ENCODE results near the gene AP4S1.

The AP4S1 gene

DNA sequence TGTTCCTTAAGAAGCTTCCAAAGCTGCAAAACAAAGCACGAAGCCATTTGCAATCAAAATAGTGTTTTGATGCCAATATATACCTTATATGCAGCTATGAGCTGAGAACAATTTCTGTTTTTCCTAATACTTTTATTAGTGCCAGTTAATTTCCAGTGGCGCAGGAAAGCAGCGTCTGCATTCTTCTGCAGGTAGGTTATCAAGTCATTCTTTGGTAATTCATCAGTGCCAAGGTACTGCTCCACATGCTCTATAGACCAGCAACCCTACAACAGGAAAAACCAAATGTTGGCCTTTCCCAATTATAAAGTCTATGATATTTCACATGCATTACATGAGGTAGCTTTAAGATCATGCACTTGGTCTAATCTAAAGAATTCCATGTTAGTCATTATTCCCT, 88.3 kb downstream of the AP4S1 start:
- no peak overlapping the region for H3K9ac ChIP-seq (ENCODE audit: low read length)
- H3K36me3 ChIP-seq (ENCODE audit: control insufficient read depth, insufficient read depth, low read length) = peaks cover 26% of the 10 kb centered on the region
- H3K27me3 ChIP-seq (ENCODE audit: control insufficient read depth, insufficient read depth, low read length) = no peaks in the 10 kb centered on the region
- H3K4me1 ChIP-seq (ENCODE audit: control insufficient read depth, insufficient read depth, low read length) = no peaks in the 10 kb centered on the region
- H3K4me3 ChIP-seq (ENCODE audit: low read length) = no peak overlapping the region
- H3K27ac ChIP-seq (ENCODE audit: low read depth, low read length) = no peak overlapping the region

DNA sequence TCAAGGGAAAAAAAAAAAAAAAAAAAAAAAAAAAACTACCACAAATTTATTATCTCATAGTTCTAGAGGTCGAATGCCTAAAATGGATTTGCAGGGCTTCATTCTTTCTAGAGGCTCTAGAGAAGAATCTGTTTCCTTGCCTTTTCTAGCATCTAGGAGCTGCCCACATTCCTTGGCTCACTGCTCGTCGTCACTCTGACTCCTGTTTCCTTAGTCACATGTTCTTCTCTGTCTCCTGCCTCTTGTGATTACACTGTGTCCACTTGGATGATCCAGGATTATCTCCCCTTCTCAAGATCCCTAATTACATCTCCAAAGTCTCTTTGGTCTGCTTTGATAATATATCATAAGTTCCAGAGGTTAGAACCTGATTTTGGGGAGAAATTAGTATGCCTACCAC, 93.4 kb downstream of the AP4S1 start:
- Histone ChIP-seq H3K27me3 (ENCODE audit: control insufficient read depth, insufficient read depth, low read length) (no peaks in the 10 kb centered on the region), H3K9ac (ENCODE audit: low read length) (no peak overlapping the region), H3K4me3 (ENCODE audit: low read length) (no peak overlapping the region), H3K36me3 (ENCODE audit: control insufficient read depth, insufficient read depth, low read length) (peaks cover 29% of the 10 kb centered on the region), H3K4me1 (ENCODE audit: control insufficient read depth, insufficient read depth, low read length) (no peaks in the 10 kb centered on the region), H3K27ac (ENCODE audit: low read depth, low read length) (no peak overlapping the region)

DNA sequence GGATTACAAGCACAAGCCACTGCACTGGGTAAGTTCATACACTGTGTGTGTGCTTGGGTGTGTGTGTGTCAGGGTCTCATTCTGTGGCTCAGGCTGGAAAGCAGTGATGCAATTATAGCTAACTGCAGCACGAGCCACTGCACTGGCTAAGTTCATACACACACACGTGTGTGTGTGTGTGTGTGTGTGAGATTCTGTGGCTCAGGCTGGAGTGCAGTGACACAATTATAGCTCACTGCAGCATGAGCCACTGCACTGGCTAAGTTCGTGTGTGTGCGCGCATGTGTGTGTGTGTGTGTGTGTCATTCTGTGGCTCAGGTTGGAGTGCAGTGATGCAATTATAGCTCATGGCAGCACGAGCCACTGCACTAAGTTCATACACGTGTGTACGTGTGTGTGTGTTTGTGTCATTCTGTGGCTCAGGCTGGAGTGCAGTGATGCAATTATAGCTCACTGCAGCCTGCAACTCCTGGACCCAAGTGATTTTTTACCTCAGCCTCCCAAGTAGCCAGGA, 96.7 kb downstream of the AP4S1 start:
- Histone ChIP-seq H3K9ac (ENCODE audit: low read length) (no peak overlapping the region), H3K4me1 (ENCODE audit: control insufficient read depth, insufficient read depth, low read length) (no peaks in the 10 kb centered on the region), H3K36me3 (ENCODE audit: control insufficient read depth, insufficient read depth, low read length) (peaks cover 26% of the 10 kb centered on the region), H3K4me3 (ENCODE audit: low read length) (no peak overlapping the region), H3K27me3 (ENCODE audit: control insufficient read depth, insufficient read depth, low read length) (no peaks in the 10 kb centered on the region), H3K27ac (ENCODE audit: low read depth, low read length) (no peak overlapping the region)

DNA sequence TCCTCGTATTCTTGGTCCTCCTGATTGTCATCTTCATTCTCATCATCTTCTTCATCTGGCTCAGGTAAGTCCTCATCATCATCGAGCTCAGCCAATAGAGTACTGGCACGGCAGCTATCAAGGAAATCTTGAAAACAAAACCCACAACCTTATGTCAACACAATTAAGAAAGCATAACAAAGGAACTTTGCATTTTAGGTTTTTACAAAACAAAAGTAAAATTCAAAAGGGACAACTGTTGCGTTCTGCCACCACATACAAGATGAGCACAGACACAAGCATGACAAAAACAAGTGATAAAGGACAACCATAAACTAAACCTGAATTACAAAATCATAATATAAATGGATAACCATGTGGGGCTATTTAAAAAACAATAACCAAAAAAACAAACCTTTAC, 97.5 kb downstream of the AP4S1 start:
- Histone ChIP-seq H3K9ac (ENCODE audit: low read length) (no peak overlapping the region), H3K27me3 (ENCODE audit: control insufficient read depth, insufficient read depth, low read length) (no peaks in the 10 kb centered on the region), H3K4me1 (ENCODE audit: control insufficient read depth, insufficient read depth, low read length) (no peaks in the 10 kb centered on the region), H3K27ac (ENCODE audit: low read depth, low read length) (no peak overlapping the region), H3K4me3 (ENCODE audit: low read length) (no peak overlapping the region), H3K36me3 (ENCODE audit: control insufficient read depth, insufficient read depth, low read length) (peaks cover 27% of the 10 kb centered on the region)

DNA sequence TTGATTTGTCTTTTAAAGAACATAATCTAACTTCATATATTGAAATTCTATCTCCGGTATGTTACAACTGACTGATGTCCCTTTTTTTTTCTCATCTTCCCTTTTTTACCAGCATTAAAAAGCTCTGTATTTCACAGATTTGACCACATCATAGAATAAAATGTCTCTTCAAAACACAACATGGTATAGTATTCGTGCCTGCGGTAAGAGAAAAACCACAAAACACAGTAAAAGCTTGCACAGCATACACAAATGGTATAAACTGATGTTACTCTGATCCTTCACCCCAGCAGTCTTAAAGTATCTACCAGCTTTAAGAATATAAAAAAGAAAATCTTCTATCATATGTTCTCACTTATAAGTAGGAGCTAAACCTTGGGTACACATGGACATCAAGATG, 98.7 kb downstream of the AP4S1 start:
- Histone ChIP-seq H3K36me3 (ENCODE audit: control insufficient read depth, insufficient read depth, low read length) (peaks cover 33% of the 10 kb centered on the region), H3K4me3 (ENCODE audit: low read length) (no peak overlapping the region), H3K27ac (ENCODE audit: low read depth, low read length) (no peak overlapping the region), H3K4me1 (ENCODE audit: control insufficient read depth, insufficient read depth, low read length) (no peaks in the 10 kb centered on the region), H3K27me3 (ENCODE audit: control insufficient read depth, insufficient read depth, low read length) (no peaks in the 10 kb centered on the region), H3K9ac (ENCODE audit: low read length) (no peak overlapping the region)

DNA sequence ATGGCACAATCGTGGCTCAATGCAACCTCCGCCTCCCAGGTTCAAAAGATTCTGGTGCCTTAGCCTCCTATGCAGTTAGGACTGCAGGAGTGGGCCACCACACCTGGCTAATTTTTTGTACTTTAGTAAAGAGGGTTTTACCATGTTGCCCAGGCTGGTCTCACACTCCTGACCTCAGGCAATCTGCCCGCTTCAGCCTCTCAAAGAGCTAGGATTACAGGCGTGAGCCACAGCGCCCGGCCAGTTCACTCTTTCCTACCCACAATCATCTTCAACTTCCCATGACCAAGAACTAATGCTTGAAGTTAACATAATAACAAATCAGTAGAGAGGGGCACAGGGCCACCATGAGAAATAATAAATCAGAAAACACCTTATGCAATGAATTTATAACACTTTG, 99.8 kb downstream of the AP4S1 start:
- no peak overlapping the region for H3K9ac ChIP-seq (ENCODE audit: low read length)
- H3K27me3 ChIP-seq (ENCODE audit: control insufficient read depth, insufficient read depth, low read length) = no peaks in the 10 kb centered on the region
- H3K4me3 ChIP-seq (ENCODE audit: low read length) = no peak overlapping the region
- H3K27ac ChIP-seq (ENCODE audit: low read depth, low read length) = no peak overlapping the region
- H3K4me1 ChIP-seq (ENCODE audit: control insufficient read depth, insufficient read depth, low read length) = no peaks in the 10 kb centered on the region
- H3K36me3 ChIP-seq (ENCODE audit: control insufficient read depth, insufficient read depth, low read length) = peaks cover 33% of the 10 kb centered on the region

DNA sequence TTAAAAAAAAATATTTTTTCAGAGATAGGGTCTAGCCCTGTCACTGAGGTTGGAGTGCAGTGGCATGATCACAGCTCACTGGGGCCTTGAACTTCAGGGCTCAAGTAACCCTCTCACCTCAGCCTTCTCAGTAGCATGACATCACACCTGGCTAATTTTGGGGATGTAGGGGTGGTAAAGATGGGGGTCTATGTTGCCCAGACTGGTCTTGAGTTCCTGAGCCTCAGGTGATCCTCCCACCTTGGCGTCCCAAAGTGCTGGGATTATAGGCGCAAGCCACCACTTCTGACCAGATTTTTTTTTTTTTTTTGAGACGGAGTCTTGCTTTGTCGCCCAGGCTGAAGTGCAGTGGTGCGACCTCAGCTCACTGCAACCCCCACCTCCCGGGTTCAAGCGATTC, 101.2 kb downstream of the AP4S1 start:
- Histone ChIP-seq H3K27me3 (ENCODE audit: control insufficient read depth, insufficient read depth, low read length) (no peaks in the 10 kb centered on the region), H3K4me3 (ENCODE audit: low read length) (no peak overlapping the region), H3K27ac (ENCODE audit: low read depth, low read length) (no peak overlapping the region), H3K9ac (ENCODE audit: low read length) (no peak overlapping the region), H3K36me3 (ENCODE audit: control insufficient read depth, insufficient read depth, low read length) (peaks cover 27% of the 10 kb centered on the region), H3K4me1 (ENCODE audit: control insufficient read depth, insufficient read depth, low read length) (no peaks in the 10 kb centered on the region)

DNA sequence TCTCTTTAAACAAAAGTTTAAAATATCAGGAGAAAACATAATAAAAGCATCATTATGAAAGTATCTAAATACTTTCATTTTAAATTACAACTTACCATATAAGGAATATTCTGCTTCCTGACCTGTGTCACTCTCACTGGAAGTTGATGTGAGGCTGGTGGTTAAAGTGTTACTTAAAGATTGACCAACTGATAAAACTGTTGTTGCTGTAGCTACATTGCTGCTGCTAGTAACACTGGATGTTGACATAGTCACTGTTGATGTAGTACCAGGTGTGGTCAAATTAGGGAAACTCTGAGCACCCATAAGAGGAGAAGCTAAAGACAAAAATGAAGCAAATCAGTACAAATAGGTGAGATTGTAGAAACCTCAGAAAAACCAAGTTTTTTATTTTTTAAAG, 102.2 kb downstream of the AP4S1 start:
- H3K4me3 ChIP-seq (ENCODE audit: low read length) = no peak overlapping the region
- peaks cover 19% of the 10 kb centered on the region for H3K36me3 ChIP-seq (ENCODE audit: control insufficient read depth, insufficient read depth, low read length)
- no peaks in the 10 kb centered on the region for H3K27me3 ChIP-seq (ENCODE audit: control insufficient read depth, insufficient read depth, low read length)
- no peaks in the 10 kb centered on the region for H3K4me1 ChIP-seq (ENCODE audit: control insufficient read depth, insufficient read depth, low read length)
- H3K9ac ChIP-seq (ENCODE audit: low read length) = no peak overlapping the region
- H3K27ac ChIP-seq (ENCODE audit: low read depth, low read length) = no peak overlapping the region

DNA sequence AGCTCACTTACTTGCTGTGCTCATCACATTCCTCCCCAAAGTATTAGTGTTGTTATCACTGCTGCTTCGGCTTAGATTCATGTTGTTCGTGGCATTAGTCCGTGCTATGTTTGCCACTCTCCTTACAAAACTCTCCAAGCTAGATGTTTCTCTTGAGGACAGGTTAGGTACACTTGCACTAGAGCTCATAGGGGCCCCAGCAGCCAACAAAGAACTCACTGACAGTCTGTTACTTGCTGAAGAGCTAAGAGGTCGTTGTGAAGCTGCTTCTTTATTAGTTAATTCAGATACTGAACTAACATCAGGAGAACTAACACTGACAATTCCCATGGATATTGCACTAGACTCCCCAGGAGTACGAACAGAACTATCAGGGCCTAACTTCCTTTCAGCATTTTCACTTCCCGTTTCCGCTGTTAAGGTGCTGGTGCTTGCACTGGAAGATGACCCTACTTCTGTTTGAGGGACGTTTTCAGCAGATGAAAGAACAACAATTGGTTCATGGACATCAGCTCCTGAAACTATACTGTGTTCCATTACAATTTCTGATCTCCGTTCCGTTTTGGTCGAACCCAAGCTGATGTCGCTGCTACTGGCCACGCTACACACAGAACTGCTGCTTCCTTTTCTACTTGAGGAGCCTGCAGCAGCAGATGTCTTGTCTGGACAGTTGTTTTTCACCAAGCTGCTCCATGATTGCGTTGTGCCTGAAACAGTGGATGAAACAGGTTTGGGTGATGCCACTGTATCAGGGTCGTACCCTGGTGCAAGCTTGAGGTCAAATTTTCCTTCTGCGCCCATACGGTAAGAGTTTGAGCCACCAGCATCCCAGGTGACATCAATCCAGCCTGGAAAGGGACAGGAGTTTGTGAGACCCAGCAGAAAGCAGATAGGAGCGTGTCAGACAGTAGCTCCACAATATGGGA, 103.4 kb downstream of the AP4S1 start:
- Histone ChIP-seq H3K27ac (ENCODE audit: low read depth, low read length) (no peak overlapping the region), H3K4me1 (ENCODE audit: control insufficient read depth, insufficient read depth, low read length) (no peaks in the 10 kb centered on the region), H3K36me3 (ENCODE audit: control insufficient read depth, insufficient read depth, low read length) (peaks cover 16% of the 10 kb centered on the region), H3K9ac (ENCODE audit: low read length) (no peak overlapping the region), H3K27me3 (ENCODE audit: control insufficient read depth, insufficient read depth, low read length) (no peaks in the 10 kb centered on the region), H3K4me3 (ENCODE audit: low read length) (no peak overlapping the region)

DNA sequence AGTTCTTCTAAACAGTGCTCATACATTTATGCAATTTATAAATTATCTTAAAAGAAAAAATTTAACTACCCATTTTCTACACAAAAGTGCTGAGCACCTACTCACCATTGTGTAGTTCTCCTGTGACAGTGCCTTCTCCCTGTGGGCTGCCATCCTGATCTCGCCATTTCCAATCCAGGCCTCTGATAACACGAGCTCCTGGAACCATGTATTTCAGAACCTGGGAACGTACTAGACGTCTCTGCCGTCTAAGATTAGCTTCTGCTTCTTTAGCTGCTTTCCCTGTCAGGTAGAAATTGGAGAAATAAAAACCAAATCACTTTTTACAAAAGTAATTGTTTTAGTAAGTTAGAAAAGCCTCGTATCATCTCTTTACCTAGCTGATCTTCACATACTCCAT, 107.7 kb downstream of the AP4S1 start:
- Histone ChIP-seq H3K27ac (ENCODE audit: low read depth, low read length) (no peak overlapping the region), H3K4me1 (ENCODE audit: control insufficient read depth, insufficient read depth, low read length) (no peaks in the 10 kb centered on the region), H3K9ac (ENCODE audit: low read length) (no peak overlapping the region), H3K36me3 (ENCODE audit: control insufficient read depth, insufficient read depth, low read length) (peaks cover 20% of the 10 kb centered on the region), H3K4me3 (ENCODE audit: low read length) (no peak overlapping the region), H3K27me3 (ENCODE audit: control insufficient read depth, insufficient read depth, low read length) (no peaks in the 10 kb centered on the region)

DNA sequence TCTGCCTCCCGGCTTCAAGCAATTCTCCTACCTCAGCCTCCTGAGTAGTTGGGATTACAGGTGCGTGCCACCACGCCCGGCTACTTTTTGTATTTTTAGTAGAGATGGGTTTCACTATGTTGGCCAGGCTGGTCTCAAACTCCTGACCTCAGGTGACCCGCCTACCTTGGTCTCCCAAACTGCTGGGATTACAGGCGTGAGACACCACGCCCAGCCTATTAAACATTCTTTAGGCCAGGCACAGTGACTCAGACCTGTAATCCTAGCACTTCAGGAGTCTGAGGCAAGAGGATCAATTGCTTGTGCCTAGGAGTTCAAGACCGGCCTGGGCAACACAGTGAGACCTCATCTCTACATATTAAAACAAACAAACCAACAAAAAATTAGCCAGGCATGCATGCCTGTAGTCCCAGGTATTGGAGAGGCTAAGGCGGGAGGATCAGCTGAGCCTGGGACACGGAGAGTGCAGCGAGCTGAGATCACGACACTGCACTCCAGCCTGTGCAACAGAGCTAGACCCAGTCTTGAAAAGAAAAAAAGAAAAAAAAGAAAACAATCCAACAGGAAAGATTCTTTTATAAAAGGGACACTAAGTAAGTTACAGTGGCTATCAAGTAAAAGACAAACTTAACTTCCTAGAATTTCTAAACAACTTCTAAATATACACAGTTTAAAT, 111.9 kb downstream of the AP4S1 start:
- Histone ChIP-seq H3K4me1 (ENCODE audit: control insufficient read depth, insufficient read depth, low read length) (no peaks in the 10 kb centered on the region), H3K9ac (ENCODE audit: low read length) (no peak overlapping the region), H3K36me3 (ENCODE audit: control insufficient read depth, insufficient read depth, low read length) (peaks cover 15% of the 10 kb centered on the region), H3K4me3 (ENCODE audit: low read length) (no peak overlapping the region), H3K27me3 (ENCODE audit: control insufficient read depth, insufficient read depth, low read length) (no peaks in the 10 kb centered on the region), H3K27ac (ENCODE audit: low read depth, low read length) (no peak overlapping the region)

DNA sequence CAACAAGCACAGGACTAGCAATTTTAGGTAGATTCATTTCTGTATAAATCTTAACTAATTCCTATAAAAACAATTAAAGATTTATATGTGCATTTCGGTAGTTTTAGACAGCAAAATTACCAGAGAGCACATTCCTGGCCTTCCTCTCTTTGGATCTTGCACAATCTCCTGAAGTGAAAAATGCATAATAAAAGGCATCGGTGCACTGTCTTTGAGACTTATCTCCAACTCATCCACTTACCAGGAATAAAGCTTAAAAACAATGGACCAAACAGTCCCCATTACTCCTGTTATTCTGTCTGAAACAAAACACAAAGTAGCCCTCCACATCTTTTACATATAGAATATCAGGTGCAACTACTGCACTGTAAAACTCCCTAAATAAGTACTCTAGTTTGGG, 112.9 kb downstream of the AP4S1 start:
- Histone ChIP-seq H3K9ac (ENCODE audit: low read length) (no peak overlapping the region), H3K36me3 (ENCODE audit: control insufficient read depth, insufficient read depth, low read length) (peaks cover 19% of the 10 kb centered on the region), H3K27ac (ENCODE audit: low read depth, low read length) (no peak overlapping the region), H3K27me3 (ENCODE audit: control insufficient read depth, insufficient read depth, low read length) (no peaks in the 10 kb centered on the region), H3K4me1 (ENCODE audit: control insufficient read depth, insufficient read depth, low read length) (no peaks in the 10 kb centered on the region), H3K4me3 (ENCODE audit: low read length) (no peak overlapping the region)

Measured in rectal smooth muscle tissue (tissue), 1 donor.